Loucy (cell line): ENCODE data around the gene CDRT4.

ENCODE experiments used
- H2AFZ ChIP-seq: fragments of 200-600 bp; sonication (generic); 2 replicates; pipeline ENCODE4 v1.6.0; 2016; ENCODE audit warnings: antibody characterized with exemption, mild to moderate bottlenecking, low read length, moderate library complexity
- H3F3A ChIP-seq: fragments of 200-600 bp; 2 replicates; pipeline ENCODE4 v1.6.0; 2016; ENCODE audit warnings: antibody characterized with exemption, low read depth, mild to moderate bottlenecking
- H3K27me3 ChIP-seq: fragments of 200-600 bp; sonication (generic); 2 replicates; pipeline ENCODE4 v1.6.1; 2014; ENCODE audit warnings: low read length, mild to moderate bottlenecking; ENCODE audit not compliant: insufficient read depth, poor library complexity, severe bottlenecking
- H3K36me3 ChIP-seq: fragments of 200-600 bp; sonication (generic); 2 replicates; pipeline ENCODE4 v1.6.1; 2016; ENCODE audit warnings: low read length; ENCODE audit not compliant: insufficient read depth
- H3K4me1 ChIP-seq: fragments of 200-600 bp; sonication (generic); 2 replicates; pipeline ENCODE4 v1.5.1; 2014; ENCODE audit warnings: low read length, mild to moderate bottlenecking; ENCODE audit not compliant: insufficient read depth, poor library complexity, severe bottlenecking
- H3K4me2 ChIP-seq: fragments of 200-600 bp; sonication (generic); 2 replicates; pipeline ENCODE4 v1.6.0; 2014; ENCODE audit warnings: antibody characterized with exemption, low read length, low read depth, mild to moderate bottlenecking; ENCODE audit not compliant: poor library complexity, severe bottlenecking
- H3K4me3 ChIP-seq: fragments of 200-600 bp; sonication (generic); 2 replicates; pipeline ENCODE4 v1.5.1; 2014; ENCODE audit warnings: low read length, mild to moderate bottlenecking, mixed read lengths; ENCODE audit not compliant: poor library complexity, severe bottlenecking
- H3K79me2 ChIP-seq: fragments of 200-600 bp; sonication (generic); 2 replicates; pipeline ENCODE4 v1.6.1; 2014; ENCODE audit warnings: low read length; ENCODE audit not compliant: insufficient read depth
- H3K9ac ChIP-seq: fragments of 200-600 bp; sonication (generic); 2 replicates; pipeline ENCODE4 v1.6.0; 2014; ENCODE audit warnings: mild to moderate bottlenecking, low read depth, low read length, moderate library complexity; ENCODE audit not compliant: poor library complexity, severe bottlenecking
- H3K9me2 ChIP-seq: fragments of 200-600 bp; sonication (generic); replicated peaks from 2 replicates; pipeline ENCODE4 v1.6.1; 2016; ENCODE audit warnings: low read depth, low read length, mixed read lengths
- H3K9me3 ChIP-seq: fragments of 200-600 bp; sonication (generic); 2 replicates; pipeline ENCODE4 v1.6.1; 2014; ENCODE audit warnings: mild to moderate bottlenecking, antibody characterized with exemption, low read length, low read depth; ENCODE audit not compliant: insufficient read depth
- H4K20me1 ChIP-seq: fragments of 200-600 bp; sonication (generic); 2 replicates; pipeline ENCODE4 v1.6.0; 2014; ENCODE audit warnings: antibody characterized with exemption, low read length, mild to moderate bottlenecking; ENCODE audit not compliant: insufficient read depth, poor library complexity, severe bottlenecking
- CTCF ChIP-seq: fragments of 200-600 bp; sonication (generic); conservative IDR thresholded peaks from 2 replicates; pipeline ENCODE4 v1.5.1; 2014; ENCODE audit warnings: mild to moderate bottlenecking, antibody characterized with exemption, low read length
- EZH2phosphoT487 ChIP-seq: fragments of 200-600 bp; IDR thresholded peaks from 2 replicates; pipeline ENCODE4 v1.6.1; 2018; ENCODE audit warnings: antibody characterized with exemption, mild to moderate bottlenecking, moderate library complexity, borderline replicate concordance

Gene CDRT4

GRCh38 chr17:15503731-15504130 is 36.3 kb upstream of the CDRT4 start:
- Histone ChIP-seq H3K9me2 (no peaks in the 10 kb centered on the region), H3K27me3 (no peaks in the 10 kb centered on the region), H2AFZ (no peak overlapping the region), H3K79me2 (no peaks in the 10 kb centered on the region), H3K4me2 (no peak overlapping the region), H3F3A (no peaks in the 10 kb centered on the region), H4K20me1 (no peaks in the 10 kb centered on the region), H3K9me3 (no peaks in the 10 kb centered on the region), H3K9ac (no peak overlapping the region), H3K4me1 (no peaks in the 10 kb centered on the region), H3K36me3 (no peaks in the 10 kb centered on the region), H3K4me3 (no peak overlapping the region)
- TF ChIP-seq EZH2phosphoT487 = no peak
- TF ChIP-seq CTCF = no peak

GRCh38 chr17:15502369-15503112 is 35.1 kb upstream of the CDRT4 start:
- H3K4me1 ChIP-seq = no peaks in the 10 kb centered on the region
- TF ChIP-seq CTCF (peak; percentile 91), EZH2phosphoT487 (no peak)
- no peak overlapping the region for H3K4me3 ChIP-seq
- H2AFZ ChIP-seq = peak overlapping the region; percentile 42; the same call in 1 of the 2 replicates
- H3K9me3 ChIP-seq = no peaks in the 10 kb centered on the region
- no peaks in the 10 kb centered on the region for H4K20me1 ChIP-seq
- H3K4me2 ChIP-seq = no peak overlapping the region
- H3K79me2 ChIP-seq = no peaks in the 10 kb centered on the region
- no peak overlapping the region for H3K9ac ChIP-seq
- H3F3A ChIP-seq = no peaks in the 10 kb centered on the region
- no peaks in the 10 kb centered on the region for H3K9me2 ChIP-seq
- H3K36me3 ChIP-seq = no peaks in the 10 kb centered on the region
- H3K27me3 ChIP-seq = no peaks in the 10 kb centered on the region

GRCh38 chr17:15501793-15502192 is 34.4 kb upstream of the CDRT4 start:
- no peaks in the 10 kb centered on the region for H3F3A ChIP-seq
- no peaks in the 10 kb centered on the region for H3K9me2 ChIP-seq
- H3K9me3 ChIP-seq = no peaks in the 10 kb centered on the region
- H3K4me2 ChIP-seq = no peak overlapping the region
- no peak overlapping the region for H2AFZ ChIP-seq
- no peaks in the 10 kb centered on the region for H4K20me1 ChIP-seq
- H3K27me3 ChIP-seq = peaks cover 5% of the 10 kb centered on the region
- TF ChIP-seq CTCF = no peak
- TF ChIP-seq EZH2phosphoT487 = no peak
- H3K4me1 ChIP-seq = no peaks in the 10 kb centered on the region
- no peak overlapping the region for H3K4me3 ChIP-seq
- H3K79me2 ChIP-seq = no peaks in the 10 kb centered on the region
- no peak overlapping the region for H3K9ac ChIP-seq
- no peaks in the 10 kb centered on the region for H3K36me3 ChIP-seq
